WTC11 (cell line): ENCODE measurements around the gene CAMTA1. TPM values are rescaled to one million over a fixed set of nuclear protein-coding genes. Genes with fewer than 3 reads are reported as not detected.

Experiments
- ATAC-seq: fragments of 200-7000 bp; cut with Tn5 transposase; 2 replicates; pipeline ENCODE4 v1.10.0; 2021; ENCODE audit warnings: mild to moderate bottlenecking, moderate library complexity
- CTCF ChIA-PET: fragments of 300-600 bp; sonication (Branson Sonifier 250); formaldehyde crosslinking; loops from one replicate; lab custom pipeline; 2021; ENCODE audit warnings: antibody characterized with exemption; lab: Charles Lee
- POLR2A ChIA-PET: fragments of 350-600 bp; sonication (Branson Sonifier 250); formaldehyde crosslinking; loops from one replicate; lab custom pipeline; 2021; ENCODE audit warnings: antibody characterized with exemption; lab: Charles Lee
- DNase-seq: peaks from one replicate; pipeline ENCODE4 v3.0.0; 2021; ENCODE audit warnings: low spot score
- H3K27ac Mint-ChIP-seq: 2 replicates; pipeline ENCODE4 v1.8.0; 2021; ENCODE audit warnings: mixed read lengths
- H3K27me3 Mint-ChIP-seq: 2 replicates; pipeline ENCODE4 v1.8.0; 2021; ENCODE audit warnings: low read depth, mild to moderate bottlenecking, moderate library complexity, mixed read lengths
- H3K36me3 Mint-ChIP-seq: 2 replicates; pipeline ENCODE4 v1.8.0; 2021; ENCODE audit warnings: mixed read lengths
- H3K4me1 Mint-ChIP-seq: 2 replicates; pipeline ENCODE4 v1.8.0; 2022; ENCODE audit warnings: mixed read lengths
- H3K4me3 Mint-ChIP-seq: 2 replicates; pipeline ENCODE4 v1.8.0; 2021; ENCODE audit warnings: mild to moderate bottlenecking, moderate library complexity, mixed read lengths
- H3K9me3 Mint-ChIP-seq: 2 replicates; pipeline ENCODE4 v1.8.0; 2021; ENCODE audit warnings: mixed read lengths
- AR ChIP-seq: fragments of 250-450 bp; sonication (Bioruptor Pico); IDR thresholded peaks from 2 replicates; pipeline ENCODE4 v1.9.0; 2021; ENCODE audit warnings: mild to moderate bottlenecking
- ATF2 ChIP-seq: sonication (generic); formaldehyde crosslinking; IDR thresholded peaks from 2 replicates; pipeline ENCODE4 v1.8.1; 2022; ENCODE audit warnings: low read depth, missing genetic modification reagents, borderline replicate concordance
- ATF6 ChIP-seq: sonication (generic); formaldehyde crosslinking; IDR thresholded peaks from 2 replicates; pipeline ENCODE4 v1.8.1; 2023; ENCODE audit warnings: mild to moderate bottlenecking, missing genetic modification reagents
- CDX4 ChIP-seq: fragments of 250-450 bp; sonication (Bioruptor Pico); IDR thresholded peaks from 2 replicates; pipeline ENCODE4 v1.9.0; 2021; ENCODE audit warnings: moderate library complexity, mild to moderate bottlenecking, inconsistent platforms, borderline replicate concordance
- CREB1 ChIP-seq: sonication (generic); formaldehyde crosslinking; IDR thresholded peaks from 2 replicates; pipeline ENCODE4 v1.8.0; 2023; ENCODE audit warnings: mild to moderate bottlenecking, missing genetic modification reagents
- CTCF ChIP-seq: fragments of 200-600 bp; IDR thresholded peaks from 2 replicates; pipeline ENCODE4 v1.8.0; 2022; ENCODE audit warnings: antibody characterized with exemption
- ERG ChIP-seq: fragments of 250-450 bp; sonication (Bioruptor Pico); IDR thresholded peaks from 2 replicates; pipeline ENCODE4 v1.8.0; 2021; ENCODE audit warnings: mild to moderate bottlenecking
- FOXP4 ChIP-seq: sonication (generic); formaldehyde crosslinking; IDR thresholded peaks from 2 replicates; pipeline ENCODE4 v1.8.0; 2022; ENCODE audit warnings: mild to moderate bottlenecking, missing genetic modification reagents
- GTF2I ChIP-seq: fragments of 250-450 bp; sonication (Bioruptor Pico); conservative IDR thresholded peaks from 2 replicates; pipeline ENCODE4 v1.4.0; 2021; ENCODE audit warnings: mild to moderate bottlenecking
- NFATC4 ChIP-seq: fragments of 250-450 bp; sonication (Bioruptor Pico); IDR thresholded peaks from 2 replicates; pipeline ENCODE4 v1.9.0; 2021; ENCODE audit warnings: mild to moderate bottlenecking
- NR3C1 ChIP-seq: sonication (generic); formaldehyde crosslinking; conservative IDR thresholded peaks from 2 replicates; pipeline ENCODE4 v1.8.1; 2023; ENCODE audit warnings: low read depth, mild to moderate bottlenecking, missing genetic modification reagents
- SMAD3 ChIP-seq: sonication (generic); formaldehyde crosslinking; IDR thresholded peaks from 2 replicates; pipeline ENCODE4 v1.8.0; 2022; ENCODE audit warnings: missing genetic modification reagents, mild to moderate bottlenecking, borderline replicate concordance
- ZBTB21 ChIP-seq: sonication (generic); formaldehyde crosslinking; IDR thresholded peaks from 2 replicates; pipeline ENCODE4 v1.8.1; 2023; ENCODE audit warnings: mild to moderate bottlenecking, missing genetic modification reagents, borderline replicate concordance
- ZNF317 ChIP-seq: sonication (generic); formaldehyde crosslinking; IDR thresholded peaks from 2 replicates; pipeline ENCODE4 v1.8.1; 2023; ENCODE audit warnings: low read depth, mild to moderate bottlenecking, moderate library complexity, missing genetic modification reagents, borderline replicate concordance
- ZNF416 ChIP-seq: fragments of 250-450 bp; sonication (Bioruptor Pico); IDR thresholded peaks from 2 replicates; pipeline ENCODE4 v1.9.0; 2021; ENCODE audit warnings: mild to moderate bottlenecking, inconsistent platforms
- total RNA-seq: library from RNA; stranded (reverse); gene quantifications from 3 replicates; pipeline ENCODE4 v1.2.3, GENCODE V29; 2021

The CAMTA1 gene
- total RNA-seq, 1 experiment from 2014 or later = 86.4 TPM

GRCh38 chr1:6753320-6754140, 31.7 kb upstream of the CAMTA1 start (continued):
- no peak for TF ChIP-seq FOXP4 (CRISPR knock-in tag)
- no peak for TF ChIP-seq NR3C1 (CRISPR knock-in tag)
- TF ChIP-seq AR (CRISPR knock-in tag) = no peak

- H3K4me1 Mint-ChIP-seq = peaks cover 5% of the 10 kb centered on the region
- H3K4me3 Mint-ChIP-seq = no peak overlapping the region
- TF ChIP-seq CREB1 (CRISPR knock-in tag) (no peak), CDX4 (CRISPR knock-in tag) (no peak)
- no peaks in the 10 kb centered on the region; the same call in 1 of the 2 replicates for H3K27me3 Mint-ChIP-seq
- DNase-seq (no peak), ATAC-seq (no peak)
- no peak overlapping the region for H3K27ac Mint-ChIP-seq
- CTCF ChIA-PET = interaction anchor here (1.0 to 1.6 kb wide), 3 partner anchors 37 to 286 kb away, joined by 3 to 6 read pairs (median 4); no protein-coding TSS in a partner anchor
- no peaks in the 10 kb centered on the region for H3K9me3 Mint-ChIP-seq
- no peaks in the 10 kb centered on the region for H3K36me3 Mint-ChIP-seq
- POLR2A ChIA-PET = interaction anchor here (0.7 kb wide), 1 partner anchor 47 kb away, joined by 5 read pairs; no protein-coding TSS in a partner anchor
Observed at GRCh38 chr1:6756457-6756856, 28.8 kb upstream of the CAMTA1 start.

- CTCF ChIA-PET = interaction anchor here (0.6 to 2.3 kb wide), 9 partner anchors 14 to 450 kb away, joined by 3 to 7 read pairs (median 4); partner anchors contain the start of gene DNAJC11
- TF ChIP-seq ZBTB21 (CRISPR knock-in tag) (no peak), ZNF317 (CRISPR knock-in tag) (no peak), NFATC4 (CRISPR knock-in tag) (no peak), CTCF (no peak), ATF6 (CRISPR knock-in tag) (no peak), ATF2 (CRISPR knock-in tag) (no peak), GTF2I (no peak), ZNF416 (CRISPR knock-in tag) (no peak), CDX4 (CRISPR knock-in tag) (no peak), SMAD3 (CRISPR knock-in tag) (no peak), ERG (no peak)
Observed at GRCh38 chr1:6757719-6758435, 27.4 kb upstream of the CAMTA1 start.

More at GRCh38 chr1:6757719-6758435, 27.4 kb upstream of the CAMTA1 start:
- POLR2A ChIA-PET = no interaction called here
- H3K36me3 Mint-ChIP-seq = no peaks in the 10 kb centered on the region
- ATAC-seq (peak; percentile 83), DNase-seq (no peak)
- H3K9me3 Mint-ChIP-seq = no peaks in the 10 kb centered on the region
- H3K27ac Mint-ChIP-seq = no peak overlapping the region
- no peak overlapping the region for H3K4me3 Mint-ChIP-seq
- H3K4me1 Mint-ChIP-seq = peaks cover 3% of the 10 kb centered on the region; the same call in 1 of the 2 replicates
- no peaks in the 10 kb centered on the region; the same call in 1 of the 2 replicates for H3K27me3 Mint-ChIP-seq
